Measurements from ENCODE around the gene LAMA2. TPM values are rescaled to one million over a fixed set of nuclear protein-coding genes. Genes with fewer than 3 reads are reported as not detected.

LAMA2 gene
- total RNA-seq, 2 donors from 2014 or later = 0.28 to 0.40 TPM

- H3K36me3 Mint-ChIP-seq (ENCODE audit: low read depth) = no peaks in the 10 kb centered on the region
- no peaks in the 10 kb centered on the region for H3K27me3 Mint-ChIP-seq
- H3K9me3 Mint-ChIP-seq = no peaks in the 10 kb centered on the region
- no peak overlapping the region for H3K4me3 Mint-ChIP-seq
- ATAC-seq (replicated peaks) = no peak
- no peaks in the 10 kb centered on the region for H3K4me1 Mint-ChIP-seq
- no peak overlapping the region for H3K27ac Mint-ChIP-seq
Observed at GRCh38 chr6:129104131-129104530, 221.2 kb downstream of the LAMA2 start.

GRCh38 chr6:129104560-129104959 is 221.6 kb downstream of the LAMA2 start:
- ATAC-seq (replicated peaks) = no peak
- H3K4me3 Mint-ChIP-seq = no peak overlapping the region
- H3K4me1 Mint-ChIP-seq = no peaks in the 10 kb centered on the region
- no peaks in the 10 kb centered on the region for H3K27me3 Mint-ChIP-seq
- no peak overlapping the region for H3K27ac Mint-ChIP-seq
- no peaks in the 10 kb centered on the region for H3K9me3 Mint-ChIP-seq
- no peaks in the 10 kb centered on the region for H3K36me3 Mint-ChIP-seq (ENCODE audit: low read depth)

- no peak overlapping the region for H3K27ac Mint-ChIP-seq
- no peaks in the 10 kb centered on the region for H3K27me3 Mint-ChIP-seq
- H3K4me1 Mint-ChIP-seq = no peaks in the 10 kb centered on the region
- H3K36me3 Mint-ChIP-seq (ENCODE audit: low read depth) = no peaks in the 10 kb centered on the region
- ATAC-seq (replicated peaks) = no peak
- H3K4me3 Mint-ChIP-seq = no peak overlapping the region
- H3K9me3 Mint-ChIP-seq = no peaks in the 10 kb centered on the region
Observed at GRCh38 chr6:129105035-129105434, 222.1 kb downstream of the LAMA2 start.

GRCh38 chr6:129105793-129106192 is 222.9 kb downstream of the LAMA2 start:
- ATAC-seq (replicated peaks) = no peak
- Mint-ChIP-seq H3K4me1 (no peaks in the 10 kb centered on the region), H3K36me3 (ENCODE audit: low read depth) (no peaks in the 10 kb centered on the region), H3K9me3 (no peaks in the 10 kb centered on the region), H3K27ac (no peak overlapping the region), H3K4me3 (no peak overlapping the region), H3K27me3 (no peaks in the 10 kb centered on the region)

DNA sequence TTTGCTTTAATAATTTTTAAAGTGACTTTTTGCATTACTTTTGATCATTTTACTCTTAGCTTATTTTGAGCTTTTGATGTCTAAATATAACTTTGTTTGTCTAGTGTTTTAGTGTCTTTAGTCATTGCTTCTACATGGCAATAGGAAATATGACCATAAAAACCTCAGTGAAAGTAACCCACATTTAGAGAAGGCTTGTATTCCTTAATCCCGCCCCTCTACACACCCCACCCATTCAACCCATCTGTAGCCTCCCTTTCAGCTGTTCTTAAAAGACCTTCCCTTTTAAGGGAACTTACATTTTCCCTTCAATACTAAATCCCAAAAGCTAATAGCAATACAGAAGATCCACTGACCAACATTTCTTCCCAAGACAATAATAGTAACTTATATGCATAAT is 225.4 kb downstream of the LAMA2 start:
- ATAC-seq (replicated peaks) = no peak
- no peaks in the 10 kb centered on the region for H3K4me1 Mint-ChIP-seq
- no peak overlapping the region for H3K27ac Mint-ChIP-seq
- no peaks in the 10 kb centered on the region for H3K36me3 Mint-ChIP-seq (ENCODE audit: low read depth)
- no peaks in the 10 kb centered on the region for H3K27me3 Mint-ChIP-seq
- H3K4me3 Mint-ChIP-seq = no peak overlapping the region
- no peaks in the 10 kb centered on the region for H3K9me3 Mint-ChIP-seq

DNA sequence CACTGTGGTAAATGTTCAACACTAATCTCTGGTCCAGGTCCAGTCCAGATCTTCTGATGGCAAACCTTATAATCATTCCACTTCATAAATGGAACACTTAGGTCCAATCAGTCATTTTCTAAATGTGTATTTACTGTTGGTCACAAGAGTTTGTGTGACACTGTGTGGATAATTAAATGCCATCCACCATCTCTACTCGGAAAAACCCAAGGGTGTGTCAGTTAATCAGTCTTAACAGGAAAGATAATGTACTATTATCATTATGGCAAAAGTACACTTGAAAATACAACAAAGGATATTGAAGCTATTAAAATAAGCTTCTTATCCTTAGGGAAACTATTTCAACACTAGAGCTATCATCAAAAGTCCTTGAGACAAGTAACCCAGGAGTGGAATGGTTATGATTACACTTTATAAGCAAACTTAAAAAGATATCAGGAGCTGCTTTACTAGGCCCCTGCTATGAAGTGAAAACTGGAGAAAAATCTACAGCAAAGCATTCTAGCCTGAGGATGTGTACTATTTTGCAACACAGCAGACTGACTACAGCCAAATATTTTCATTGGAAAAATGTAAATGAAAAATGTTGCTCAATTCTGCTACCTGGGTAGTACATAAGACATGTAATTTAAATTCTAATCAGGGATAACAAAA is 227.9 kb downstream of the LAMA2 start:
- Mint-ChIP-seq H3K4me3 (no peak overlapping the region), H3K27ac (no peak overlapping the region), H3K9me3 (no peaks in the 10 kb centered on the region), H3K36me3 (ENCODE audit: low read depth) (no peaks in the 10 kb centered on the region), H3K27me3 (no peaks in the 10 kb centered on the region), H3K4me1 (no peaks in the 10 kb centered on the region)
- ATAC-seq (replicated peaks) = no peak

DNA sequence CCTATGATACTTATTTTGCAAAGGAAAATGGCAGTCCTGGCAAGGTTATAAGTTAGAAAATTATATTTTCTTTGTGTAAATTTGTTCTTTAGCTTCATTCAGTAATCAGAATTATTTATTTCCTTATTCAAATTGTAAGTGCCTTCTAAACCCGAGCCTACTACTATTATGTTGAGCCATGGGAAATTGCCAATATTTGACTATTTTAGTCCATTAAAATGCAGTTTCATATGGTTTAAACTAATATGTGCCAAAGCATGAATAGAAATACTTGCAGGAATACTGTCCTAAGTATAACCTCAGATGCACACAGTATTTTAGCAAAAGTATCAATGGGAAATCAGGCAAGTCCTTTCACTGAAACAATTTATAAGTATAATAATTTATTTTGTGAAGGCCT is 228.4 kb downstream of the LAMA2 start:
- no peak overlapping the region for H3K4me3 Mint-ChIP-seq
- H3K9me3 Mint-ChIP-seq = no peaks in the 10 kb centered on the region
- no peaks in the 10 kb centered on the region for H3K27me3 Mint-ChIP-seq
- ATAC-seq (replicated peaks) = no peak
- no peak overlapping the region for H3K27ac Mint-ChIP-seq
- H3K36me3 Mint-ChIP-seq (ENCODE audit: low read depth) = no peaks in the 10 kb centered on the region
- no peaks in the 10 kb centered on the region for H3K4me1 Mint-ChIP-seq

- Mint-ChIP-seq H3K27ac (no peak overlapping the region), H3K27me3 (no peaks in the 10 kb centered on the region), H3K4me3 (no peak overlapping the region), H3K36me3 (ENCODE audit: low read depth) (no peaks in the 10 kb centered on the region), H3K9me3 (no peaks in the 10 kb centered on the region), H3K4me1 (no peaks in the 10 kb centered on the region)
- no peak for ATAC-seq (replicated peaks)
Observed at GRCh38 chr6:129111853-129112252, 228.9 kb downstream of the LAMA2 start.

DNA sequence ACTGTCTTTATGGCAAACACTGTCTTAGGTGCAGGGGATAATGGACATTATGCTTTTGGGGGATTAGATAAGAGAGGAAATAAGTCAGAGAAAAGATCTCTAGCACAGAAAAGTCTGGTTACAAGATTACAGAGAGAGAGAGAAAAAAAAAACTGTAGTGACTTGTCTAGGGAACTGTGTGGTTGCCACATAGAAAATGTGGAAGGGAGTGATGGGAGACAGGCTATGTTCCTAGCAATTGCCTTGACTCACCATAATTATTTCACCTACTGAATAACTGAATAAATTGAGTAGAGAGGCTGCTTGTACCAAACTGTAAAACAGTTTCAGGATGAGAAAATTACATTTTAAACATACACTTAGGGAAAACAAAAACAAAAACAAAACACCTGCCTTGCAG is 229.7 kb downstream of the LAMA2 start:
- no peak for ATAC-seq (replicated peaks)
- Mint-ChIP-seq H3K36me3 (ENCODE audit: low read depth) (no peaks in the 10 kb centered on the region), H3K4me1 (no peaks in the 10 kb centered on the region), H3K9me3 (no peaks in the 10 kb centered on the region), H3K27me3 (no peaks in the 10 kb centered on the region), H3K27ac (no peak overlapping the region), H3K4me3 (no peak overlapping the region)

DNA sequence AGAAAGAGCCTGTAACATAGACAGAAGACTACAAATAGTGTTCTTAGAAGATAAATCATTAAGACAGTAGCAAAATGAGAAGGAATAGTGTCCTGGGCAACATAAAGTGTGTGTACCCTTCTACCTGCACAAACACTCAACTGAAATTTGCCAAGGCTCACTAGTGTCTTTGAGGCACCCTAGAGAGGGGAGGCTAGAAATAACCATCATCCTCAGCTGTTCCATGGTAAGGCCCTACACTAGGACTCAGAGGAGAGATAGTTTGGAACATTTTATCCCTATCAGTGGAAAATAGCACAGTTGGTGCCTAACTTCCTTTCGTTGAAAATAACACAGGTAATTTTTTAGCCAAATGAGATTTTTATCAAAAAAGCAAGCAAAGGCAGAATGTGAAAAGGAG is 230.7 kb downstream of the LAMA2 start:
- Mint-ChIP-seq H3K27ac (no peak overlapping the region), H3K4me1 (no peaks in the 10 kb centered on the region), H3K4me3 (no peak overlapping the region), H3K9me3 (no peaks in the 10 kb centered on the region), H3K36me3 (ENCODE audit: low read depth) (no peaks in the 10 kb centered on the region), H3K27me3 (no peaks in the 10 kb centered on the region)
- ATAC-seq (replicated peaks) = no peak

DNA sequence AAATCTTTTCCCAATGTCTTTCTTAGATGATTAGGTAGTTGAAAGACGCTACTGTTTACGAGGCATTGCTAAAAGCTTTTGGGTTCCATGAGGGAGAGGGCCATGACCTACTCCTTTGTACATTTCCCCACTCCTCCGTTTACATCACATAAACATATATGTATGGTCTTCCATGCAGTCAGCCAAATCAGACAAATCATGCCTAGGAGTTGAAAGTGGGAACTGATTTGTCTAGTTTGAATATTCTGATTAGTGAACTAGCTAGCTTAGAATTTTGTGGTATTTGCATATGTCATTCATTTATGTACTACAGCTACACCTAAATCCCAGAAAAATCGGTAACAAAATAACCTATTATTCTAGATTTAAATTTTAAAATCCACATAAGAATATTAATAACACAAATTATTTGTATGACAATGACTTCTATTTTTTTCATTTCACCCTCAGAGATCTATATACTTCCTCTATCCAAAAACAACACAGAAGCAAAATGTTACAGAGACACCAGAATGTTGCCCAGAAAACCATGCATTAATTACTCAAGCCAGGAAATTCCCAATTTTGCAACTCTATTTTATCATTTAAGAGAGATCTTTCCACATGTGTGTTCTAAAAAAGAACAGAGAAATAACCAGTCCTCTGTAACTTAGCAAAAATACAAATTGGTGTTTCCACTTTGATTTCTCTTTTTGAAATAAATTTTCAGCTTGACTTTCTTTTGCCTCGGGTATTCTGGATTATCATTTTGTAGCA is 231.9 kb downstream of the LAMA2 start:
- H3K9me3 Mint-ChIP-seq = no peaks in the 10 kb centered on the region
- no peak overlapping the region for H3K4me3 Mint-ChIP-seq
- ATAC-seq (replicated peaks) = no peak
- H3K4me1 Mint-ChIP-seq = no peaks in the 10 kb centered on the region
- H3K27ac Mint-ChIP-seq = no peak overlapping the region
- no peaks in the 10 kb centered on the region for H3K36me3 Mint-ChIP-seq (ENCODE audit: low read depth)
- H3K27me3 Mint-ChIP-seq = no peaks in the 10 kb centered on the region

- Mint-ChIP-seq H3K27ac (no peak overlapping the region), H3K9me3 (no peaks in the 10 kb centered on the region), H3K27me3 (no peaks in the 10 kb centered on the region), H3K4me3 (no peak overlapping the region), H3K36me3 (ENCODE audit: low read depth) (no peaks in the 10 kb centered on the region), H3K4me1 (no peaks in the 10 kb centered on the region)
- ATAC-seq (replicated peaks) = no peak
Observed at GRCh38 chr6:129115471-129115870, 232.5 kb downstream of the LAMA2 start.

DNA sequence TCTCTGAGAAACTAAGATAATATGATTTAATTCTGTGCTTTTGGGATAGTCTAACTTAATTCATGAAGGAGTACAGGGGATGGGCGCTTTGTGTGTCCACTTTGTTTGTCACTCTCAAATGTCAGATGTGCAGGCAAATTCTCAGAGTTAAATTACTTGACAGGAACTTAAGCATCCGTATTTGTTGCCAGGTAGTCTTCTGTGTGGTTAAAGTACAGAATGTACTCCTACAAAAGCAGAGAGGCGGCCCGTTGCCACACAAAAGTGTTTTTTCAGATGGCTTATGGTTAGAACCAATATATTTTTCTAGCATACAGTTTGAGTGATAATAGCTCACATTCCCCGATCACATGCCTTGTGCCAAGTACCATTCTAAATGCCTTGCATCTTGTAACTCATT is 234.4 kb downstream of the LAMA2 start:
- Mint-ChIP-seq H3K4me1 (no peaks in the 10 kb centered on the region), H3K36me3 (ENCODE audit: low read depth) (no peaks in the 10 kb centered on the region), H3K27ac (no peak overlapping the region), H3K4me3 (no peak overlapping the region), H3K9me3 (no peaks in the 10 kb centered on the region), H3K27me3 (no peaks in the 10 kb centered on the region)
- no peak for ATAC-seq (replicated peaks)

DNA sequence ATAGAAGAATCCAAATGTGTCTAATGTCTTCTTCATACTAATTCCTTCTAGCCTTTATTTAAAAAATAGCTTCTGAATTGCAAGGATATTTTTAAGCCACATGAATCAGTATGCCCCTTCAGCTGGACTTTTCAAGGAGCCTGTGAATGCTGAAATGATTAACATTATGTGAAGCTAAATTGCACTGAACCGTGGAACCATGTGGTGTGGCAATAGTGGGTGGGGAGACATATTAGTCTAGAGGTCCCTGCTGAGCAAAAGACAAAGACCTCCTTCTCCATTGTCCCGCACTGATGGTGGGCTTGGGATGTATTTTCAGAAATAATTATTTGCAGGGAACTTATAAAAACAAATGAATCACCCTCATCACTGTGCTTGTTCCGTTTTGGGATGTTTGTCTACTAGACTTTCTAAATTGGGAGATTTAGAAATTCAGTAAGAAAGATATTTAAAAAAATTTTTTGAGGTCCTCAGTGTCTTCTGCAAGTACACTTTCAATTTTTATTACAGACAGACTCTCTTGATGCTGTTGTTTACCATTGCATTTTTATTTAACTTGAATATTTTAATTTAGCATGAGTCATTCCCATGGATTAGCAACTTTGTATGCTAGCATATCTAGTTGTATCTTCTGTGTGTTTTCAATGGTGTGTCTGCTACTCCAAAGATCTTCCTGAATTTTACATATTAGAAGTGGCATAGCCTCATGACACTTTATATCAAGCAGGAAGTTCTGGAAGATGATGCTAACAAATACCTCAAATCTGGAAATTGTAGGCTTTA is 238.1 kb downstream of the LAMA2 start:
- Mint-ChIP-seq H3K4me1 (no peaks in the 10 kb centered on the region), H3K4me3 (no peak overlapping the region), H3K9me3 (no peaks in the 10 kb centered on the region), H3K27ac (no peak overlapping the region), H3K27me3 (peaks cover 3% of the 10 kb centered on the region), H3K36me3 (ENCODE audit: low read depth) (no peaks in the 10 kb centered on the region)
- ATAC-seq (replicated peaks) = no peak

- H3K27me3 Mint-ChIP-seq = peaks cover 3% of the 10 kb centered on the region
- H3K4me3 Mint-ChIP-seq = no peak overlapping the region
- H3K9me3 Mint-ChIP-seq = no peaks in the 10 kb centered on the region
- H3K4me1 Mint-ChIP-seq = no peaks in the 10 kb centered on the region
- no peaks in the 10 kb centered on the region for H3K36me3 Mint-ChIP-seq (ENCODE audit: low read depth)
- no peak overlapping the region for H3K27ac Mint-ChIP-seq
- peak; percentile 21 for ATAC-seq (replicated peaks)
Observed at GRCh38 chr6:129124347-129124746, 241.4 kb downstream of the LAMA2 start.
